ENCODE measurements around the gene EMID1.
A peak's percentile ranks its signal among the peaks of the same experiment; 100 is the strongest.
"Not testable (repeated sequence)": the region's sequence is repeated elsewhere in the genome, so short reads cannot be mapped to it uniquely, and the experiment has no call there.

Gene EMID1

DNA sequence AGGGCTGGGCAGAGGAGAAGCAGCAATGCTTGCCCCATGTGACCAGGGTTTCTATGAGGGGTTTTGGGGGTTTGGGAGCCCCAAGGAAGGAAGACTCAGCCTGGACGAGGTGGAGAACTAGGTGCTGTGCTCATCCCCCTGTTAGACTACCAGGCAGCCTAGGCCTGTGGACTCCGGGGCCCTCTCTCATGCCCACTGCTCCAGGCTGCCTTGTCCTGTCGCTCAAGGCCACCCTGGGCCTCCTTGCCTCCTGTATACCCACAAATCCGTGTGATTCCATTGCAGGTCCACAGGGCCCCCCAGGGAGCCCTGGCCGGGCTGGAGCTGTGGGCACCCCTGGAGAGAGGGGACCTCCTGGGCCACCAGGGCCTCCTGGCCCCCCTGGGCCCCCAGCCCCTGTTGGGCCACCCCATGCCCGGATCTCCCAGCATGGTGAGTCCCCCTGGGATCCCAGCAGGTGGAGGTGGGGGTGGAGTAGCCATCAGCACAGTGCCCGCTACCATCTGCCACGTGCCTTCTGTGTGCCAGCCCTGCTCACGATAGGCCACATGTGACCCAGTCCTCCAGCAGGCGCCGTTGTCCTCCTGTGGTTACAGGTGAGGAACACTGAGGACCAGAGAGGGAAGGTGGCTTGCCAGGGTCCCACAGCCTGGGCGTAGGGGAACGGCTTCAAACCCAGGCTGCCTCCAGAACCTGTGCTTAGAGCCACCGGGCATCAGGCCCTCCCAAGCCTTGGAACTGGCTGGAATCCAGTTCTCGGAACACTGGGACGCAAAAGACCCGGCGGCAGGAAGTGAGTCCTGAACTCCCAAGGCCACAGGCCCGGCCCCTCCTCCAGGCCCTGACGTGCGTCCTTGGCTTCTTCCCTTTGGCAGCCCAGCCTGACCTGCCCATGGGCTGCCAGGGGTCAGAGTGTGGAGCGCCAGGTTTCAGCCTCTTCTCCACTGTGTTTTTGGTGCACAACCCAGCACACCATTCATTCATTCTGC is 26.6 kb downstream of the EMID1 start:
- DNase-seq = no peak

DNA sequence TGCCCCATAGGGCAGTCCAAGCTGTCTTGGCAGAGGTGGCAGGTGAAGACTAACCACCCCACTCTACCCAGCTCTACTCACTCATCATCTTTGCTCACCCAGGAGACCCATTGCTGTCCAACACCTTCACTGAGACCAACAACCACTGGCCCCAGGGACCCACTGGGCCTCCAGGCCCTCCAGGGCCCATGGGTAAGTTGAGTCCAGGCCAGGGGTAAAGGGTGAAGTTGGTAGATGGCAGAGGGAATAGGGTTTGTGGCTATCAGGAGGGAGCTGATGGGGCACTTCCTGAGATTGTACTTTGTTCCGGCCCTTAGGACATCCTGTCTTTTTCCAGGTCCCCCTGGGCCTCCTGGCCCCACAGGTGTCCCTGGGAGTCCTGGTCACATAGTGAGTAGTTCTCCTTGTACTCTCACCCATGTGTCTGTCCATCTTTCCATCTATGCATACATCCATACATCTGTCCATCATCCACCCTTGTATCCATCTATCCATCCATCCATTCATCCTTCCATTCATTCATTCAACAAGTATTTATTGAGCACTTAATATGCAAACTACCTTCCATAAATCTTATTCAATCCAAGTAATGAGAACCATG is 27.7 kb downstream of the EMID1 start:
- no peak for DNase-seq

DNA sequence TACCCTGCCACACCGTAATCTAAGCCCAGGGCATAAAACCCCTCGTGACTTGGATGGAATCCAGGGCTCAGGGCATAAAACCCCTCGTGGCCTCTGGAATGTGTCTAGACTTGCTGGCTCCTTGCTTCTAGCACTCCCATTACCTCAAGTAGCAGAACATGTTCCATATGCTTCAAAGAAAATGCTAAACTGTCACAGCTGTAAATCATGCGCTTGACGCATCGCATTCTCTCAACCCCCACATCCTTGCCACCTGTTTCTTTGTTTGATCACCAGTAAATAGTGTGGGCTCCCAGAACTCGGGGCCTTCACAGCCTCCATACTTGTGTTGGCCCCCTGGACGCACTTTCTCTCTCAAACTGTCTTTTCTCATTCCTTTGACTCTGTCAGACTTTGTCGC is 34.8 kb downstream of the EMID1 start:
- DNase-seq = not testable (repeated sequence)

DNA sequence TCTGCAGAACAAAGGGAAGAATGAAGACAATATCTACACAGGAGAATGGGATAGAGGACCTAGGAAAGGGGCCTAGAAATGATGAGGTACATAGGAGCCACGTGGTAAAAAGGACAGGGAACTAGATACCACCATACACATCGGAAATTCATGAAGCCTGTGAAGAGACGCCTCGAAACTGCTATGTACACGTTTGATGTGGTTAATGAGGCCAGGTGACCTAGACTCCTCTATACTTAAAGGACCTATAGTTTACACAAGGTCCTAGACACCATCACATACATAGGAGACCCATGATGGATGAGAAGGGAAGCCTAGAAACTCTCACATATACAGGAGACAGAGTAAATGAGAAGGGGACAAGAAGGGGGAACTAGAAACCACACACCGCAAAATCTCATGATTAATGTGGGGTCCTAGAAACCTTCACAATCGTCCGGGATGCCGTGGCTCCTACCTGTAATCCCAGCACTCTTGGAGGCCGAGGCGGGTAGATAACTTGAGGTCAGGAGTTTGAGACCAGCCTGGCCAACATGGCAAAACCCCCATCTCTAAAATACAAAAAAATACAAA is 38.3 kb downstream of the EMID1 start:
- DNase-seq = no peak

DNA sequence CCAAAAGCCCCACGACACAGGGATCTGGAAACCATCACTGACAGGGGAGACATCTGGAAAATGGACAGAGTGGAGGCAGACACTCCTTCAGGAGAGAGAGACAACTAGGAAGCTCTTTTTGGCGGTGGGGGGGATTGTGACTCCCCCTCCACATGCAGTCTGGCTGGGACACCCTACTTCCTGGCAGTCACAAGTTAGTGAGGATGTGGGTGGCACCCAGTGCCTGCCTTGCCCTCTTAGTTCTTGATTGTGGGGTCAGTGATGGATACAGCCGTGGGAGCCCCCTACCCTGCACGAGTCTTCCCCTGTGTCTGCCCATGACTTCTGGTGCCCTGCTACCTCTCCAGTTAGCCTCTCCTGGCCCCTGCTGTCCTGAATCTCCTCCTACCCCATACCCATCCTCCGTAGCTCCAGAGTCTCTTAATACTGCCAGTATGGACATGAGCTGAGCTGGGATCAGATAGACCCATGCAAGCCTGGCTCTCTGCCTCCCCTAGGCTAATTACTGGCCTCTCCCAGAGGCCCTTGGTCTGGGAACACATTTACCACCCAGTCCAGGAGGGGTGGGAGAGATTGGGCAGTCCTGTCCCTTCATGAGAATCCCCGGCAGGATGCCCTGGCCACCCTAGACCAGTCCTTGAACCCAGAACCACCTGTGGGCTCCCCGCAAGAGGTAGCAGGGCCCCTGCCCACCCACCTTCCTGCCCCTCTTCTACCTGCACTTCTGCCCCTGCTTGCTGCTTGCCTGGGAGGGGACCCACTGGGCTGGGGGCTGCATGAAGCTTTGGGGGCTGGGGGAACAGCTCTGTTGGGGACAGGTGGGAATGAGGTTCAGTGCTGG is 39.3 kb downstream of the EMID1 start:
- no peak for DNase-seq

DNA sequence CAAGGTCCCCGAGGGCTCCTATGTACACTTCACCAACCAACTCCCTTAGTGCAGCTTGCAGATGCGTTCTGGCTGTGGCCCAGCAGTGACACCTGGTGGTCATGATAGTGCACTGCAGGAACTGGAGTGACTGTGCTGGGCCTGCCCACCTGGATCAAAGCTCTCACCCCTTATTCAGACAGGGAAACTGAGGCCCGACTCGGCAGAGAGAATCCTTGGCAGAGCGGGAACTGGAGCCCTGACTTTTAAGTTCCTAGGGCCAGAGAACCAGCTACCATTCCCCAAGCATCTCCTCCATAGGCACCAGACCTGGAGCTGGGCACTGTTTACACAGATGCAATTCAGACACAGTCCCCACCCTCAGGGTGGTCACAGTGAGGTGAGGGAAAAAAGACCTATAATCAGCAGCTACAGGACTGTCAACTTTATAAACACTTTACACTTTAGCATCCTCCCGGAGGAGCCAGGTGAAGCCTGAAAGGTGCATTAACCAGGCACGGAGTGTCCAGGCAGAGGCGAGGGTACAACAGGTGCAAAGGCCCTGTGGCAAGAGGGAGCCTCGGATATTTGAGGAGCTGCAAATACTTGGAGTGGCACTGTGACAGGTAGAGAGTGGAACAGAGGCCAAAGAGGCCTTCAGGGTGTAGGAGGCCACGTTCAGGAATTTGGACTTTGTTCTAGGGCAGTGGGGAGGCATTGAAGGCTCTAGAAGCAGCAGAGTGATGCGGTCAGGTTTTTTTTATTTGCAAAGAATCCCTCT is 40.1 kb downstream of the EMID1 start:
- DNase-seq = peak; percentile 26 to 40

- not testable (repeated sequence) for DNase-seq
Measured at GRCh38 chr22:29247891-29248290, 42.2 kb downstream of the EMID1 start.

DNA sequence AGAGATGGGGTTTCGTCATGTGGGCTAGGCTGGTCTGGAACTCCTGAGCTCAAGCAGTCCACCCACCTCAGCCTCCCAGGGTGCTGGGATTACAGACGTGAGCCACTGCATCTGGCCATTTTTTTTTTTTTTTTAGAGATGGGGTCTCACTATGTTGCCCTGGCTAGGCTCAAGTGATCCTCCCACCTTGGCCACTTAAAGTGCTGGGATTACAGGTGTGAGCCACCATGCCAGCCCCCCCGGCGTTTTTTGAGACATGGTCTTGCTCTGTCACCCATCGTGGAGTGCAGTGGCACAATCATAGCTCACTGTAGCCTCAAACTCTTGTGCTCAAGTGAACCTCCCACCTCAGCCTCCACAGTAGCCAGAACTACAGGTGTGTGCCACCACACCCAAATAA is 45.6 kb downstream of the EMID1 start:
- DNase-seq = no peak

DNA sequence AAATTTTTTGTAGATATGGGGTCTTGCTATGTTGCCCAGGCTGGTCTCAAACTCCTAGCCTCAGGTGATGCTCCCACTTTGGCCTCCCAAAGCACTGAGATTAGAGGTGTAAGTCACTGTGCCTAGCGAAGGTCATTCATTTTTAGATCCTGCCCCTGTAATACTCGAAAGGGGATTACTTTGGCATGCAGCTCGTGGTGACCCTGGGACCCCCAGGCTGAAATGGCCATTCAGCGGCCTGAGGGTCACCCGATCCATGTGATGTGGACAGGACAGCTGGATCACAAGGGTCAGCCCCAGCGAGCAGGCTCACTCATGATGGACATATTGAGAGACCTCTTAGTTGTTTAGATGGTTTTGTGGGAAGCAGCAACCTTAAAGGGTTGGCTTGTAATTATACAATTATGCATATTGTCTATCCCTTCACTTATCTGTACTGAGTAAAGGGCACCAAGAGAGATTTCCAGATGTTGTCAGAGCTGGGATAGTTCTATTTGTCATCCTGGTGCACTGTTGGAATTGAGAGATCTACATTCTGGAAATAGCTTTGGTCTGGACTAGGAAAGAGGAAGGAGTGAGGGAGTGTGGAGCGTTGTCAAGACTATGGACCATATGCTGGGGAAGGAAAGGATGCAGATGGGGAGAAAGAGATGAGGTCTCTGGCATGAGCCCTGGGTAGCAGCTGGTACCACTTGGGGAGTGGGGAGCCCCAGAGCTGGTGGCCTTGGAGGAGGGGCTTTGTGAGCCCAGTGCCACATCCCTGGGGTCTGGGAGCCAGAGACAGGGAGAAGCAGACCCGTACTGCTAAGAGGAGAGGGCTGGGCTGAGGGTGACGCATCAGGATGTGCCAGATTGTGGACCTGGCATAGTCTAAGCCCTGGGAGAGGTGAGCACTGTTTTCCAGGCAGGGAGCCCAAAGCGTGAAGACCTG is 46.5 kb downstream of the EMID1 start:
- DNase-seq = no peak

DNA sequence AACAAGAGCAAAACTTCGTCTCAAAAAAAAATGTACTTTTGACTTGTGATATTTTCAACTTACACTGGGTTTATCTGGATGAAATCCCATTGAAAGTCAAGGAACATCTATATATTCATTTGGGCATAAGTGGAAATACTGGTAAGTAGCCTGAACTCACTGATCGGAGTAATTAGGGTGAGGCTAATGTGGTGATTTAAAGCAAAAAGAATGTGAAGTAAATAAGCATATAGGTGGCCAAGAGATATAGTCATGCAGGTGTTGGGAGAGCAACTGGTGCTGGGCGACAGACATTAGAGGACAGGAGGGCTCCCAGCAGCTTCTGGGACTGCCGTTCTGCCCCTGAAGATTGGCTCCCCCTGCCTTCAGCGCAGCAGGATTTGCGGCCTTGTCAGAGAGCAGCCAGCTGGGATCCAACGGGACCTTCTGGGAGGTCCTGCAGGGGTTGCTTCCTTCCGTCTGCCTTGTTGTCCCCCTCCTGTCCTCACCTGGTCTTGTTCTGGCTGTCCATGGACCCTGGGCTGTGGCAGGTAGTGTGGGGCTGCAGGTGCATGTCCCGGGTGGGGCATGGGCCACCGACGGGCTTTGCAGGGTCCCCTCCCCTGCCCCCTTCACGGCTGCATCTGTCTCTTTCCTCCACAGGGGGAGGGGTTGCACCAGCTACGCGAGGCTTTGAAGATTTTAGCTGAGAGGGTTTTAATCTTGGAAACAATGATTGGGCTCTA is 48.0 kb downstream of the EMID1 start:
- no peak for DNase-seq

- no peak for DNase-seq
Measured at GRCh38 chr22:29254286-29254660, 48.6 kb downstream of the EMID1 start.

- no peak for DNase-seq
Measured at GRCh38 chr22:29255064-29255621, 49.4 kb downstream of the EMID1 start.

DNA sequence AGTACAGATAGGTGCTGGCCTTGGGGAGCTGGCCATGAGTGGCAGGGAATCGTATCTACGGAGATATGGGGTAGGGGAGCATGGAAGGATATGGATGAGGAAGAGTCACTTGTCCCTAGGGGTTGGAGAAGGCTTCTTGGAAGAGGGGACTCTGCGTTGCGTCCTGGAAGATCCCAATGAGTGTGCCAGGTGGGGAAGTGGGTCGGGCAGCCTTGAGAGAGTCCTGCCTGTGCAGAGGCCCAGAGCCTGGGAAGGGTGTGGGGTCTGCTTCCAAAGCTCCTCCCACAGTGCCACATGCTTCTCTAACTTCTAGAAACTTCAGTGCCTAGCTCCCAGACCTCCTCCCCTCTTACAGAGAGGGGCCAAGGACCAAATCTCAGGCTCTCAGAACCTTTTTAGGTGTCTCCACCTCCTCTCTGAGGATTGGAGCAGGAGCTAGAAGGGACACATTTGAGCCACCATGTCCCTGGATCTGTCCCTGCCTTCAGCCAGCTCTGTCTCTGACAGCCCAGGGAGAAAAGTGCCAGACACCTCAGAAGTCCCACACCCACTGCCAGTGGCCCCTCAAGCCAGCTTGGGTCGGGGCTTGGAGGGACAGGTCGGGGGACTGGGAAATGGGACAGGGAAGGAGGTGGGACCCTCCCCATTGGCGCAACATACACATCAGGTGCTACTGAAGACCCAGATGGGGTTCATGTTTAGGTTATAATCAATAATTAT is 51.1 kb downstream of the EMID1 start:
- no peak for DNase-seq

DNA sequence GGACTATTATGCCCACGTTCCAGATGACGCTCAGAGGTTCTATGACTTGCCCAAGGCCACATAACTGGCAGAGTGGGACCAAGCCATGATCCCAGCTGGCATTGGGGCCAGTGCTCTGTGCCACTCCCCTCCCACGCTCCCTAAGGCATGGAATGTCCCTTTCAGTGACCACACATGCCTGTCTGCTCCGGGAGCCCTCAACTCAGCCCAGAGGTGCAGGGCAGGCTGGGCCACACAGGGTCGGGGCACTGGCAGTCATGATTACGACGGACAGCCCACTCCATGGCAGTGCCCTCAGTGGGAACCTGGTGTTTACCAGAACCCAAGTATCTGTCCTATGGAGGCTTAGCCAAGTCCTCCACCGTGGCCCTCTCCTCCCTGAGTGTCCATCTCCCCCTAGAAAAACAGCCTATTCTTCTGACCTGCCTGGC is 52.1 kb downstream of the EMID1 start:
- DNase-seq = no peak

DNA sequence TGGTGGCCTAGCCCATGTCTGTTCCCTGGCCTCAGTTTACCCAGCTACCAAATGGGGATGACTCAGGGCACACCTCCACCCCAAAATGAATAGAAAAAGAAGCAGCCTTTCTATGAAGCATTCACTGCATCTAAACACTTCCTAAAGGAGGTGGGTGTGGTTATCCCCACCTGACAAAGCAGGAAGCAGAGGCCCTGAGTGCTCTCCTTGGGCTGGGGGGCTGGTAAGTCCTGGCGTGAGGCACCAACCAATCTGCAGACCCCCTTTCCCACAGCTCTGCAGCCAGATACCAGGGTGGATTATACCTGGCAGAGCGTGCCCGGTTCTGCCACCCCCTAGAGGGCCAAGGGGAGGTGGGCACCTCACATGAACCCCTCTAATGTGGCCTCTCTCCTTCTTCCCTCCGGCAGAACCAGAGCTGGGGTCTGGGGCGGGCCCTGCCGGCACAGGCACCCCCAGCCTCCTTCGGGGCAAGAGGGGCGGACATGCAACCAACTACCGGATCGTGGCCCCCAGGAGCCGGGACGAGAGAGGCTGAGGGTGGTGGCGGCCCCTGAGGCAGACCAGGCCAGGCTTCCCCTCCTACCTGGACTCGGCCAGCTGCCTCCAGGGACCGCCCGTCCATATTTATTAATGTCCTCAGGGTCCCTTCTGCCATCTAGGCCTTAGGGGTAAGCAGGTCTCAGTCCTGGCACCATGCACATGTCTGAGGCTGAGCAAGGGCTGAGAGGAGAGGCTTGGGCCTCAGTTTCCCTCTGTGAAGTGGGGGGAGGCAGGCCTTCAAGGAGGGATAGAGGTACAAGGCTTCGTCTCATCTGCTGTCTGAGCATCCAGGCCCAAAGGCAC is 52.9 kb downstream of the EMID1 start:
- DNase-seq = no peak

GRCh38 chr22:29259253-29259899 is 53.7 kb downstream of the EMID1 start:
- DNase-seq = no peak

DNA sequence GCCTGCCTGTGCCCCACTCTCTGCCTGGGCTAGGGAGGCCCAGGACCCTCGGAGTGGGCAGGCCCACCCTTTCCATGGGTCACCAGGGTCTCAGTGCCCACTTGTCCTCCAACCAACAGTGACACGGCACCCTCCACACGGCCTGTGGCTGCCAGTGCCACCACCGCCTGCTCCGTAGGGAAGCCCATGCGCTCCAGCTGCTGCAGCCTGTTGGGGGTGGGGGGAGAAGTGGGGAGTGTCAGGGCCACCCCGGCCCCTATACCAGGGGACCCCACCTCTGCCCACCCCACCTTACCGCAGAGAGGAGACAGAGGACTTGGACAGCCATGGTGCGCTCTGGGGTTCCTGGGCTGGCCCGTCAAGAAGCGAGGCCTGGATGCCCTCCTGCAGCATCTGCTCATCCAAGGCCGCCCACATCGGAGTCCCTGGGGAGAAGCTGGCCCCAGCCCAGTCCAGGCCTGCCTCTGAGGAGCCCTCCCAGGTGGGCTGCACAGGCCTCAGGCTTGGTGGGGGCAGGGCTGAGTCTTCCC is 54.4 kb downstream of the EMID1 start:
- DNase-seq = no peak

Data from NCI-H2081 (cell line).